ENCODE data around the gene C1orf50.

The C1orf50 gene

DNA sequence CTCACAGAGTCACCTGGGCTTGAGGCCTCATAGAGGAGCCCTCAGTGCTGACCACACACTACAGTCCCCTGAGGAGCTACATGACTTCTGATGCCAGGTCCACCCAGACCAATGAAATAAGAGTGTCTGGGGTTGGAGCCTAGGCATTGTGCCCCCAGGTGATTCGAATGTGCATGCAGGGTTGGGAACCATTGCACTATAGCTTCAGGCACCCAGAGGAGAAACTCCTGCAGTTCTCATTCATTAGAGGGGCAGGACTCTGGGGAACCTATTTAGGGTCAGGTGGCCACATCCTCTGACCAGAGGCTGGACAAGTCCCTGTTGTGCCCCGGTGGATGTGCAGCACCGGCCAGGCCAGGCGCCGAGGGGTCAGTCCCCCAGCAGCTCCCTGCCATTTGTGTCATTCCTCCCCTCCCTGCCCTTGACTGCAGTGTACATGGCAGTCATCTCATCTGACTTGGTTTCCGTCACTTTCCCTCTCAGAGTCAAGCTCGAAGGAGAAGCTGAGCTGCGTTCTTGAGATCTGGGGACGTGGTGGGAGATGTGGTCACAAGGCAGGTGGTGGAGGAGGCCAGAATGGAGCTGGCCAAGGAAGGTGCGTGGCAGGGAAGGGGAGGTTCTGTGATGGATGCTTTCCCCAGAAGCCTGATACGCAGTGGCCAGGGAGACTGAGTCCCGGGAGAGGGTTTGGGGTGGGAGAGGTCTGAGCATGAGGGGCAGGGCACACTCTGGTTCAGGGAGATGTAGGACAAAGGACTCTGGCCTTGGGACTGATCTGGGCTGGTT, 33.4 kb upstream of the C1orf50 start:
- TF ChIP-seq TAF1 (IDR thresholded peaks at IDR 0.05; ENCODE audit: borderline replicate concordance, insufficient read depth, low read length) (no peak), FOXP2 (optimal IDR thresholded peaks at IDR 0.05; ENCODE audit: borderline replicate concordance, extremely low read depth, extremely low read length, insufficient read depth) (no peak), SIN3A (IDR thresholded peaks at IDR 0.05; ENCODE audit: borderline replicate concordance, insufficient read depth, low read length) (no peak), POLR2AphosphoS5 (IDR thresholded peaks at IDR 0.05; ENCODE audit: low read depth, low read length) (no peak)
- TF ChIP-seq, protein P1, sequence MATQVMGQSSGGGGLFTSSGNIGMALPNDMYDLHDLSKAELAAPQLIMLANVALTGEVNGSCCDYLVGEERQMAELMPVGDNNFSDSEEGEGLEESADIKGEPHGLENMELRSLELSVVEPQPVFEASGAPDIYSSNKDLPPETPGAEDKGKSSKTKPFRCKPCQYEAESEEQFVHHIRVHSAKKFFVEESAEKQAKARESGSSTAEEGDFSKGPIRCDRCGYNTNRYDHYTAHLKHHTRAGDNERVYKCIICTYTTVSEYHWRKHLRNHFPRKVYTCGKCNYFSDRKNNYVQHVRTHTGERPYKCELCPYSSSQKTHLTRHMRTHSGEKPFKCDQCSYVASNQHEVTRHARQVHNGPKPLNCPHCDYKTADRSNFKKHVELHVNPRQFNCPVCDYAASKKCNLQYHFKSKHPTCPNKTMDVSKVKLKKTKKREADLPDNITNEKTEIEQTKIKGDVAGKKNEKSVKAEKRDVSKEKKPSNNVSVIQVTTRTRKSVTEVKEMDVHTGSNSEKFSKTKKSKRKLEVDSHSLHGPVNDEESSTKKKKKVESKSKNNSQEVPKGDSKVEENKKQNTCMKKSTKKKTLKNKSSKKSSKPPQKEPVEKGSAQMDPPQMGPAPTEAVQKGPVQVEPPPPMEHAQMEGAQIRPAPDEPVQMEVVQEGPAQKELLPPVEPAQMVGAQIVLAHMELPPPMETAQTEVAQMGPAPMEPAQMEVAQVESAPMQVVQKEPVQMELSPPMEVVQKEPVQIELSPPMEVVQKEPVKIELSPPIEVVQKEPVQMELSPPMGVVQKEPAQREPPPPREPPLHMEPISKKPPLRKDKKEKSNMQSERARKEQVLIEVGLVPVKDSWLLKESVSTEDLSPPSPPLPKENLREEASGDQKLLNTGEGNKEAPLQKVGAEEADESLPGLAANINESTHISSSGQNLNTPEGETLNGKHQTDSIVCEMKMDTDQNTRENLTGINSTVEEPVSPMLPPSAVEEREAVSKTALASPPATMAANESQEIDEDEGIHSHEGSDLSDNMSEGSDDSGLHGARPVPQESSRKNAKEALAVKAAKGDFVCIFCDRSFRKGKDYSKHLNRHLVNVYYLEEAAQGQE (IDR thresholded peaks at IDR 0.05; ENCODE audit: insufficient read depth in 1 of 2, low read depth in 2 of 2, low read length in 2 of 2) = no peak

DNA sequence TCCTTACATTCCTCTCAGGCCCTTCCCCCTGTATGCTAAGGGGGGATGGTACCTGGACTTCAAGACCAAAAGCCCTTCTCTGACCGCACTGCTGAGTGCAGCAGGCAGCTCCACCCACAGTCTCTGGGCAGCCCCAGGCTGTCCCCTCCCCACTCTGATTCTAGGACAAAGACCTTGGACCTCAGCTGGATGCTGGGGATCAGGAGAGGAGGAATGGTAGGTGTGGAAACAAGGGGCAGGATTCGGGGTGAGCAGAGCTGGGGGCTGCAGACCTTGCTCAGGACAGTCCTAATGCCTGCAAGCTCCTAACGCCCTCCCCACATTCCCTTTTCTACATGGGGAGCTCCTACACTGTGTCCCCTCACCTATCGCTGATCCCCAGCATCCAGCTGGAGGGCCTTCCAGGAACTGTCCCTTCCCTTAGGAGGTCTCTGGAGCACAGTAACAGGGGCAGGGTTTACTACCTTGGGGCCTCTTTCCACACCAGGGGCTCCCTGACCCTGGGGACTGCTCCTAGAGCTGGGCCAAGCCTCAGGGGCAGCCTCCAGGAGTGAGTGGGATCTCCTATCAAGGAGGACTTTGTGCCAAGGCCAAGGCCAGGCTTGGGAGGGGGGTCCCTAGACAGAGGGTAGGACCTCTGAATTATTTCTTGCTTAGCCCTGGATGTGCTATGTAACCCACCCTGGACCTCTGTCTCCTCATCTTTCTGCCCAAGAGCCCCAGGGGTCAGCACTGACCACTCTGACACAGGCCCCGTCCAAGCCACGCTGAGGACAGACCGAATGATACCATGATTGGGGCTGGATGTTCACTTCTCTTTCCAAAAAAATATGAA, 32.6 kb upstream of the C1orf50 start:
- TF ChIP-seq TAF1 (IDR thresholded peaks at IDR 0.05; ENCODE audit: borderline replicate concordance, insufficient read depth, low read length) (no peak), SIN3A (IDR thresholded peaks at IDR 0.05; ENCODE audit: borderline replicate concordance, insufficient read depth, low read length) (no peak), FOXP2 (optimal IDR thresholded peaks at IDR 0.05; ENCODE audit: borderline replicate concordance, extremely low read depth, extremely low read length, insufficient read depth) (no peak), POLR2AphosphoS5 (IDR thresholded peaks at IDR 0.05; ENCODE audit: low read depth, low read length) (no peak)
- TF ChIP-seq, protein P1 (IDR thresholded peaks at IDR 0.05; ENCODE audit: insufficient read depth in 1 of 2, low read depth in 2 of 2, low read length in 2 of 2) = no peak

DNA sequence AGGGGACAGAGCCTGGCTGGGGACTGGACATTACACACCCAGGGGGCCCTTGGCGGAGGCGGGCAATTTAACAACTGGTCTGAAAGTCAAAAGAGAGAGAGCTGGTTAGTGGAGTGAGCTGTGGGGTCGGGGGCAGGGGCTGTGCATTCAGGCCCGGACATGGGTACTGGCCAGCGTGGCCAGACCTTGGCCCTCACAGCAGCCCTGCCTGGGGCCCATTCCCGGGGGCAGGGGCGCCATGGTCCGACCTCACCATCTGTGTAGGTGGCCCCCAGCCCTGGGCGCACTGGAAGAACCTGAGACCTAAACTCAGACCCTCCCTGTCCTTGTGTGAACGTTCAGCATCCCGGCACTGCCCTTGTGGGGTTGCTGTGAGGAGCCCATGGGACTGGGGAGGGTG, 32.0 kb upstream of the C1orf50 start:
- TF ChIP-seq POLR2AphosphoS5 (IDR thresholded peaks at IDR 0.05; ENCODE audit: low read depth, low read length) (no peak), FOXP2 (optimal IDR thresholded peaks at IDR 0.05; ENCODE audit: borderline replicate concordance, extremely low read depth, extremely low read length, insufficient read depth) (no peak), TAF1 (IDR thresholded peaks at IDR 0.05; ENCODE audit: borderline replicate concordance, insufficient read depth, low read length) (no peak)

DNA sequence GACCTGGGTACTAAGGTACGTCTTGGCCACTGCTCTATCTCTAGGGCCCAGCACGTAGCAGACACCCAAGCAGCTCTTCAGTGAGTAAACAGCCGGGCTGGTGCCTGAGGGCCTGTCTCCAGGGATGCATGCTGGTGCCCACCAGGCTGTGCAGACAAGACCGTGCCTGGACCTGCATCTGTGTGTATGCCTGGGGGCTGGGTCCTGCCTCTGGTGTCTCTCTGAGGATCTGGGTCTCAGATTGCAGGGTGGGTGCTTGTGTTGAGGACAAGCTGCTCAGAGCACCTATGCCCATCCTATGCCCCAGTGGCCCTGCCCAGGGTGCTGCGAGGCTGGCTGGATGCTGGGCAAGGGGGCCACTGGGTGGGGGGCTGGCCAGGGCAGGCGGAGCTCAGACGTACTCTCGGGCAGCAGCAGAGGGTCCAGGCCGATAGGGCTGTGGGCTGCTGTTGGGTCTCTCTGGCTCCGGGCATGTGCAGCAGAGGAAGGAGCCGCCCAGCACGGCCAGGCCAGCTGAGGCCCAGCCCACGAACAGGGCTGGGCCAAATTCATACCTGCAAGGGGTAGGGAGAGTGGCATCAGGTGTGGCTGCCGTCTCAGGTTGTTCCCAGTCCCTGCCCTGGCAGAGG, 31.5 kb upstream of the C1orf50 start:
- TF ChIP-seq POLR2AphosphoS5 (IDR thresholded peaks at IDR 0.05; ENCODE audit: low read depth, low read length) (no peak), FOXP2 (optimal IDR thresholded peaks at IDR 0.05; ENCODE audit: borderline replicate concordance, extremely low read depth, extremely low read length, insufficient read depth) (no peak), SIN3A (IDR thresholded peaks at IDR 0.05; ENCODE audit: borderline replicate concordance, insufficient read depth, low read length) (no peak), TAF1 (IDR thresholded peaks at IDR 0.05; ENCODE audit: borderline replicate concordance, insufficient read depth, low read length) (no peak)
- TF ChIP-seq, protein P1 (IDR thresholded peaks at IDR 0.05; ENCODE audit: insufficient read depth in 1 of 2, low read depth in 2 of 2, low read length in 2 of 2) = no peak

GRCh38 chr1:42736152-42736551, 30.9 kb upstream of the C1orf50 start:
- no peak for TF ChIP-seq FOXP2 (optimal IDR thresholded peaks at IDR 0.05; ENCODE audit: borderline replicate concordance, extremely low read depth, extremely low read length, insufficient read depth)
- TF ChIP-seq TAF1 (IDR thresholded peaks at IDR 0.05; ENCODE audit: borderline replicate concordance, insufficient read depth, low read length) = no peak
- TF ChIP-seq SIN3A (IDR thresholded peaks at IDR 0.05; ENCODE audit: borderline replicate concordance, insufficient read depth, low read length) = no peak
- TF ChIP-seq POLR2AphosphoS5 (IDR thresholded peaks at IDR 0.05; ENCODE audit: low read depth, low read length) = no peak
- TF ChIP-seq, protein P1 (IDR thresholded peaks at IDR 0.05; ENCODE audit: insufficient read depth in 1 of 2, low read depth in 2 of 2, low read length in 2 of 2) = no peak

Data from PFSK-1 (cell line).